Aorta (tissue), 5 donors: ENCODE results near the gene TCEANC2. TPM values are rescaled to one million over a fixed set of nuclear protein-coding genes. Genes with fewer than 3 reads are reported as not detected.
"Not testable (repeated sequence)": the region's sequence is repeated elsewhere in the genome, so short reads cannot be mapped to it uniquely, and the experiment has no call there.

Experiments
- ATAC-seq: fragments of 200-7000 bp; cut with Tn5 transposase; one replicate; pipeline ENCODE4 v1.9.1; 2022; ENCODE audit warnings: moderate library complexity; ENCODE audit not compliant: low FRiP score
- DNase-seq, 2 donors: peaks; one replicate each; pipeline ENCODE4 v3.0.0-alpha.2; 2020
- H3K27ac ChIP-seq, 2 donors: one replicate each; pipeline ENCODE4 v1.5.1; 2013; ENCODE audit warnings: low read length in 2 of 2, mild to moderate bottlenecking in 2 of 2, moderate library complexity in 2 of 2, control low read depth in 1 of 2, inconsistent platforms in 1 of 2, low read depth in 1 of 2
- H3K27me3 ChIP-seq, 2 donors: one replicate each; pipeline ENCODE4 v1.6.1; 2013; ENCODE audit warnings: control low read depth in 1 of 2, low read length in 1 of 2, mild to moderate bottlenecking in 1 of 2, moderate library complexity in 1 of 2; ENCODE audit not compliant: insufficient read depth in 2 of 2, control insufficient read depth in 1 of 2
- H3K36me3 ChIP-seq, 2 donors: one replicate each; pipeline ENCODE4 v1.6.1; 2013; ENCODE audit warnings: control low read depth in 1 of 2, low read length in 1 of 2, mild to moderate bottlenecking in 1 of 2; ENCODE audit not compliant: insufficient read depth in 2 of 2, control insufficient read depth in 1 of 2
- H3K4me1 ChIP-seq, 2 donors: one replicate each; pipeline ENCODE4 v1.6.1; 2013; ENCODE audit warnings: low read length in 2 of 2, control low read depth in 1 of 2, mild to moderate bottlenecking in 1 of 2, moderate library complexity in 1 of 2; ENCODE audit not compliant: insufficient read depth in 2 of 2, control insufficient read depth in 1 of 2
- H3K4me3 ChIP-seq, 2 donors: one replicate each; pipeline ENCODE4 v1.5.1; 2013; ENCODE audit warnings: low read length in 2 of 2, control low read depth in 1 of 2, mild to moderate bottlenecking in 1 of 2
- H3K9me3 ChIP-seq: one replicate; pipeline ENCODE4 v1.6.1; 2013; ENCODE audit warnings: mild to moderate bottlenecking, low read length; ENCODE audit not compliant: control insufficient read depth
- WGBS, 2 donors: extraction: QIAGEN DNeasy Blood & Tissue Kit; methylation state at CpG; one replicate each; pipeline ENCODE4 v1.1.7; 2013; 5-methylcytosine and 5-hydroxymethylcytosine counted together
- intact Hi-C, 2 donors: fragments of 100-400 bp; cut with DNase I; formaldehyde crosslinking; loops; one replicate each; pipeline versions ENCODE4 v1.14.2 to v1.15.0; 2022
- polyA plus RNA-seq, 2 donors: library from polyadenylated mRNA; stranded (reverse); fragments of 200-250 nt; gene quantifications; one replicate each; pipeline ENCODE4 v1.2.3, GENCODE V29; 2013
- total RNA-seq, 2 donors: library from RNA; stranded (reverse); fragmentation: NEBNext Ultra II Directional; extraction: Animal tissue kit (Norgen Biotek cat#: 25700); gene quantifications; one replicate each; pipeline ENCODE4 v1.2.1, GENCODE V29; 2021
- donor health status: healthy with polysubstance abuse.
- donor health status: Bipolar disorder and iron deficiency.
- donor health status: DM: no; HTN: no; CAD: no.
- donor health status: DM: no; HTN: no; CAD: no.
- donor health status: DM: yes; HTN: yes; CAD: no.

Gene TCEANC2
- total and polyA plus RNA-seq, 4 donors: 2.6 to 7.0 (median 3.1) TPM

GRCh38 chr1:54088385-54088784 is 35.0 kb downstream of the TCEANC2 start:
- Histone ChIP-seq H3K4me3 (no peak overlapping the region), H3K36me3 (peaks cover 0 to 4% of the 10 kb centered on the region in 2 donors), H3K4me1 (no peaks in the 10 kb centered on the region), H3K9me3 (no peaks in the 10 kb centered on the region), H3K27me3 (no peaks in the 10 kb centered on the region), H3K27ac (no peak overlapping the region)
- DNase-seq (no peak), ATAC-seq (no peak)
- 91 to 93% methylated on average over 5 of the region's 5 CpGs for WGBS, 2 donors
- intact Hi-C loops: no loop called here

GRCh38 chr1:54091666-54092065 is 38.3 kb downstream of the TCEANC2 start:
- ATAC-seq: no peak
- Histone ChIP-seq H3K4me3 (no peak overlapping the region), H3K27me3 (no peaks in the 10 kb centered on the region), H3K27ac (no peak overlapping the region), H3K36me3 (peaks cover 0 to 4% of the 10 kb centered on the region in 2 donors), H3K9me3 (no peaks in the 10 kb centered on the region), H3K4me1 (no peaks in the 10 kb centered on the region)
- WGBS, 2 donors: 91 to 94% methylated on average over 3 of the region's 3 CpGs
- intact Hi-C loops: no loop called here
- no peak for DNase-seq

- Histone ChIP-seq H3K36me3 (peaks cover 0 to 2% of the 10 kb centered on the region in 2 donors), H3K9me3 (no peaks in the 10 kb centered on the region), H3K27ac (no peak overlapping the region), H3K27me3 (no peaks in the 10 kb centered on the region), H3K4me1 (no peaks in the 10 kb centered on the region), H3K4me3 (no peak overlapping the region)
- DNase-seq (no peak), ATAC-seq (no peak)
- 85 to 89% methylated on average over 4 of the region's 4 CpGs for WGBS, 2 donors
- intact Hi-C loops: no loop called here
These were observed 40.8 kb downstream of the TCEANC2 start for GRCh38 chr1:54094001-54094729.

DNA sequence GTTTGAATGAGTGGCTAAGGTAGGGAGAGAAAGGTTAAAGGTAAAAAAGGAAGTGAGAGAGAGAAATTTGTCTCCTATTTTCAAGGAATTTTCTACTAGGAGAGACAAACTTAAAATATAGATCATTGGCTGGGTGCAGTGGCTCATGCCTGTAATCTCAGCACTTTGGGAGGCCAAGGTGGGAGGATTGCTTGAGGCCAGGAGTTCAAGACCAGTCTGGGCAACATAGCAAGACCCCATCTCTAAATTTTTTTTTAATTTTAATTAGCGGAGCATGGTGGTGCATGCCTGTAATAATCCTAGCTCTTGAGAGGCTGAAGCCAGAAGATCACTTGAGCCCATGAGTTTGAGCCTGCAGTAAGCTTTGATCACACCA is 41.3 kb downstream of the TCEANC2 start:
- H3K36me3 ChIP-seq, H3K27ac ChIP-seq, H3K4me1 ChIP-seq, DNase-seq, ATAC-seq, H3K27me3 ChIP-seq, H3K9me3 ChIP-seq, intact Hi-C loops, H3K4me3 ChIP-seq: not testable (repeated sequence)
- WGBS, 2 donors: 43 to 49% methylated on average over 1 of the region's 1 CpG

GRCh38 chr1:54095546-54096226 is 42.3 kb downstream of the TCEANC2 start:
- no peak for ATAC-seq
- Histone ChIP-seq H3K4me1 (no peaks in the 10 kb centered on the region), H3K36me3 (no peaks in the 10 kb centered on the region), H3K27me3 (no peaks in the 10 kb centered on the region), H3K9me3 (no peaks in the 10 kb centered on the region), H3K4me3 (no peak overlapping the region), H3K27ac (no peak overlapping the region)
- no peak for DNase-seq
- 60 to 63% methylated on average over 8 of the region's 8 CpGs for WGBS, 2 donors
- intact Hi-C loops: no loop called here

DNA sequence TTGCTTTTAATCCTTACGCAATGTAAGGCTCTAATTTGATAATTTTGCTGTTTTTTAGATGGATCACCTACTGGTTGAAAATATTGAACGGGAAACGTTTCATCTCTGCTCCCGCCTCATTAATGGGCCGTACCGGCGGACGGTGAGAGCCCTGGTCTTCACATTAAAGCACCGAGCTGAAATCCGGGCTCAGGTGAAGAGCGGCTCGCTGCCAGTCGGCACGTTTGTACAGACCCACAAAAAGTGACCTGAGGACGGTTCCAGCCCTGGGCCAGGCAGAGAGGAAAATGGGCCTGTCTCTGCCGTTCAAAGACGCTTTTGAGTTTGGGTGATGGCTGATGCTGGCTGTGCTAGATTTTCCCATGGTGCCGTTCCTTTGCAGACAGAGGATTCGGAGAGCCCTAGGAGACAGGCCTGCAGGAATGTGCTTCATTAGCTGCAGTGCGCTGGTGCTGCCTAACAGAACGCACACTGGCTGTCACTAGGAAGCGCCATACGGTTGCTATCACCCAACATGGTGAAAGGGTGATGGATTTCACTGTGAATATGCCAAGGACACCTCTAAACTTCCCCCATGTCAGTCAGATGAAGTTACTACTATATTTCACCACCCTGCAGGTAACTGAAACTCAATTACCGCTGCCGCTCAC is 42.9 kb downstream of the TCEANC2 start:
- DNase-seq (no peak), ATAC-seq (no peak)
- no peaks in the 10 kb centered on the region for H3K9me3 ChIP-seq
- no peak overlapping the region for H3K27ac ChIP-seq
- WGBS, 2 donors: 87% methylated on average over 25 of the region's 25 CpGs
- H3K27me3 ChIP-seq: no peaks in the 10 kb centered on the region
- no peaks in the 10 kb centered on the region for H3K36me3 ChIP-seq
- intact Hi-C loops: no loop called here
- no peaks in the 10 kb centered on the region for H3K4me1 ChIP-seq
- no peak overlapping the region for H3K4me3 ChIP-seq

- no peaks in the 10 kb centered on the region for H3K27me3 ChIP-seq
- WGBS, 2 donors: 76 to 77% methylated on average over 7 of the region's 7 CpGs
- H3K4me3 ChIP-seq: no peak overlapping the region
- H3K36me3 ChIP-seq: no peaks in the 10 kb centered on the region
- ATAC-seq (no peak), DNase-seq (no peak)
- H3K9me3 ChIP-seq: no peaks in the 10 kb centered on the region
- intact Hi-C loops: no loop called here
- no peak overlapping the region for H3K27ac ChIP-seq
- no peaks in the 10 kb centered on the region for H3K4me1 ChIP-seq
These were observed 43.5 kb downstream of the TCEANC2 start for GRCh38 chr1:54096877-54097240.

- Histone ChIP-seq H3K27ac (no peak overlapping the region), H3K9me3 (no peaks in the 10 kb centered on the region), H3K36me3 (peaks cover 0 to 3% of the 10 kb centered on the region in 2 donors), H3K4me1 (no peaks in the 10 kb centered on the region), H3K4me3 (no peak overlapping the region), H3K27me3 (no peaks in the 10 kb centered on the region)
- WGBS, 2 donors: 86% methylated on average over 6 of the region's 6 CpGs
- ATAC-seq (no peak), DNase-seq (no peak)
- intact Hi-C loops: no loop called here
These were observed 45.7 kb downstream of the TCEANC2 start for GRCh38 chr1:54099061-54099610.
